Liver (tissue), 9 donors: ENCODE data around the gene SLC6A8. TPM values are rescaled to one million over a fixed set of nuclear protein-coding genes. Genes with fewer than 3 reads are reported as not detected.

Experiments used
- DNase-seq: peaks from one replicate; pipeline ENCODE4 v3.0.0-alpha.2; 2017; ENCODE audit warnings: low spot score
- H3K27ac ChIP-seq, 2 donors: one replicate each; pipeline ENCODE4 v1.7.0; 2013; ENCODE audit warnings: inconsistent platforms in 2 of 2, low read length in 2 of 2, control low read depth in 1 of 2, low read depth in 1 of 2, mild to moderate bottlenecking in 1 of 2
- H3K27me3 ChIP-seq, 4 donors: one replicate each; pipeline versions ENCODE4 v1.6.1 to v1.7.0; 2013; ENCODE audit warnings: low read length in 3 of 4, inconsistent platforms in 1 of 4, mild to moderate bottlenecking in 1 of 4, moderate library complexity in 1 of 4; ENCODE audit not compliant: control insufficient read depth in 4 of 4, insufficient read depth in 4 of 4
- H3K36me3 ChIP-seq, 4 donors: one replicate each; pipeline versions ENCODE4 v1.6.1 to v1.7.0; 2013; ENCODE audit warnings: low read length in 3 of 4, mild to moderate bottlenecking in 3 of 4, low read depth in 1 of 4, moderate library complexity in 1 of 4; ENCODE audit not compliant: control insufficient read depth in 4 of 4, insufficient read depth in 3 of 4
- H3K4me1 ChIP-seq, 4 donors: one replicate each; pipeline versions ENCODE4 v1.6.1 to v1.7.0; 2013; ENCODE audit warnings: low read length in 3 of 4, mild to moderate bottlenecking in 3 of 4, moderate library complexity in 1 of 4; ENCODE audit not compliant: control insufficient read depth in 4 of 4, insufficient read depth in 4 of 4
- H3K4me3 ChIP-seq, 3 donors: one replicate each; pipeline versions ENCODE4 v1.6.1 to v1.7.0; 2013; ENCODE audit warnings: low read length in 3 of 3, control low read depth in 1 of 3, low read depth in 1 of 3, mild to moderate bottlenecking in 1 of 3
- H3K9ac ChIP-seq, 2 donors: one replicate each; pipeline ENCODE4 v1.7.0; 2013; ENCODE audit warnings: low read length in 2 of 2, mild to moderate bottlenecking in 2 of 2, moderate library complexity in 2 of 2, control low read depth in 1 of 2, low read depth in 1 of 2
- H3K9me3 ChIP-seq, 4 donors: one replicate each; pipeline versions ENCODE4 v1.6.1 to v1.7.0; 2013; ENCODE audit warnings: low read length in 3 of 4; ENCODE audit not compliant: control insufficient read depth in 4 of 4
- EGR1 ChIP-seq, 2 donors: IDR thresholded peaks; 2 replicates each; pipeline ENCODE4 v1.6.1; 2016 to 2018; ENCODE audit warnings: antibody characterized with exemption in 2 of 2, low read depth in 2 of 2
- FOXA1 ChIP-seq: IDR thresholded peaks from 2 replicates; pipeline ENCODE4 v1.6.1; 2016; ENCODE audit warnings: antibody characterized with exemption
- FOXA2 ChIP-seq: IDR thresholded peaks from 2 replicates; pipeline ENCODE4 v1.6.1; 2016; ENCODE audit warnings: antibody characterized with exemption
- GABPA ChIP-seq, 2 donors: IDR thresholded peaks in 1 of 2; conservative IDR thresholded peaks in 1 of 2; 2 replicates each; pipeline ENCODE4 v1.6.1; 2016; ENCODE audit warnings: antibody characterized with exemption in 2 of 2, mild to moderate bottlenecking in 1 of 2, moderate library complexity in 1 of 2
- HNF4A ChIP-seq, 2 donors: conservative IDR thresholded peaks; 2 replicates each; pipeline ENCODE4 v1.6.1; 2016; ENCODE audit warnings: antibody characterized with exemption in 2 of 2, mild to moderate bottlenecking in 2 of 2
- HNF4G ChIP-seq: IDR thresholded peaks from 2 replicates; pipeline ENCODE4 v1.6.1; 2016; ENCODE audit warnings: antibody characterized with exemption
- JUND ChIP-seq, 2 donors: IDR thresholded peaks; 2 replicates each; pipeline ENCODE4 v1.6.1; 2016; ENCODE audit warnings: antibody characterized with exemption in 2 of 2
- NR2F2 ChIP-seq: IDR thresholded peaks from 2 replicates; pipeline ENCODE4 v1.6.1; 2016; ENCODE audit warnings: antibody characterized with exemption
- RAD21 ChIP-seq, 2 donors: IDR thresholded peaks; 2 replicates each; pipeline ENCODE4 v1.6.1; 2016; ENCODE audit warnings: antibody characterized with exemption in 2 of 2, mild to moderate bottlenecking in 2 of 2
- RXRA ChIP-seq, 2 donors: IDR thresholded peaks; 2 replicates each; pipeline ENCODE4 v1.6.1; 2017 to 2018; ENCODE audit warnings: antibody characterized with exemption in 2 of 2, mild to moderate bottlenecking in 1 of 2
- SP1 ChIP-seq: IDR thresholded peaks from 2 replicates; pipeline ENCODE4 v1.6.1; 2018; ENCODE audit warnings: antibody characterized with exemption, mild to moderate bottlenecking
- TAF1 ChIP-seq: conservative IDR thresholded peaks from 2 replicates; pipeline ENCODE4 v1.6.1; 2016; ENCODE audit warnings: antibody characterized with exemption, mild to moderate bottlenecking
- YY1 ChIP-seq: IDR thresholded peaks from 2 replicates; pipeline ENCODE4 v1.6.1; 2016; ENCODE audit warnings: antibody characterized with exemption, mild to moderate bottlenecking
- WGBS: extraction: QIAGEN DNeasy Blood & Tissue Kit; methylation state at CpG from one replicate; pipeline ENCODE4 v1.1.7; 2013; 5-methylcytosine and 5-hydroxymethylcytosine counted together
- polyA plus RNA-seq, 2 donors: library from polyadenylated mRNA; stranded (reverse) in 1 of 2; unstranded in 1 of 2; fragments of 200-250 nt in 1 of 2; fragments of >200 nt in 1 of 2; fragmentation: Nextera tagmentation in 1 of 2; extraction: Ambion mirVana in 1 of 2; gene quantifications; one replicate each; pipeline versions ENCODE4 v1.2.1 to v1.2.3, GENCODE V29; 2013 to 2015
- total RNA-seq, 2 donors: library from RNA; depleted of rRNA; stranded (reverse); fragments of >200 nt; gene quantifications; one replicate each; pipeline ENCODE4 v1.2.3, GENCODE V29; 2014
- TF ChIP-seq, protein P1 (sequence below): IDR thresholded peaks from 2 replicates; pipeline ENCODE4 v1.6.1; 2016; ENCODE audit warnings: antibody characterized with exemption, mild to moderate bottlenecking
- TF ChIP-seq, protein P2 (sequence below): fragments of 150-350 bp; IDR thresholded peaks from 2 replicates; pipeline ENCODE4 v1.5.1; 2017; ENCODE audit warnings: improper control_type of control experiment, low read depth, low read length; ENCODE audit not compliant: missing input control
- TF ChIP-seq, protein P3 (sequence below): IDR thresholded peaks from 2 replicates; pipeline ENCODE4 v1.6.1; 2016; ENCODE audit warnings: antibody characterized with exemption
- TF ChIP-seq, protein P4 (sequence below): IDR thresholded peaks from 2 replicates; pipeline ENCODE4 v1.6.1; 2016; ENCODE audit warnings: antibody characterized with exemption
- donor health status: healthy.
- donor health status: healthy.
- donor health status: healthy.
- donor health status: healthy.
- donor health status: healthy.

Gene SLC6A8
- total and polyA plus RNA-seq, 4 donors: 0.25 to 44.4 (median 1.4) TPM

DNA sequence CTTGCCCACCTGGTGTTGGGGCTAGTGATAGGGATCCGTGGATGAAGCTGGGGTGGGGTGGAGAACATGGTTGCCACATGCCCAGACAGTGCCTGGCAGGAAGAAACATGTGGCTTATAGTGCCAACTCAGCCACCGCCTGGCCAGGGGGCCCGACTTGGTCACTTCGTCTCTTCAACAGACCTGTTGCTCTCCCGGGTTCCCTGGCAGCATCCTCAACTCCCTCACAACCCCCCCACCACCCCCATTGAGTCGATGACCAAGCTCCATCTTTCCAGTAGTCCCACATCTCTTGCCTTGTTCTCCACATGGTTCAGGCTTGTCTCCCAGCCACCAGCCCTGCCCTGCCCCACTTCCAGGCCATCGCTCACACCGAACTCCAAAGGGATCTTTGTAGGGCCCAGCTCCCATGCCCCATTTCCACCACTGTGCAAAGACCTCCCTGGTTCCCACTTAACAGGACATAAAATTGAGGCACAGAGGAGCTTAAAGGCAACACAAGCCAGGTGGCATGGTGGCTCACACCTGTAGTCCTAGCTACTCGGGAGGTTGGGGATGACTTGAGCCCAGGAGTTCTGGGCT, 21.9 kb upstream of the SLC6A8 start:
- Histone ChIP-seq H3K9me3 (no peaks in the 10 kb centered on the region), H3K27ac (no peak overlapping the region), H3K4me1 (peaks cover 0 to 7% (median 1%) of the 10 kb centered on the region in 4 donors), H3K27me3 (peaks cover 0 to 3% (median 0%) of the 10 kb centered on the region in 4 donors), H3K9ac (no peak overlapping the region), H3K36me3 (no peaks in the 10 kb centered on the region), H3K4me3 (no peak overlapping the region)
- TF ChIP-seq FOXA2 (no peak), SP1 (no peak), YY1 (no peak), EGR1 (IDR thresholded peaks at IDR 0.05; ENCODE audit: low read depth in 2 of 2) (no peak), RAD21 (IDR thresholded peaks at IDR 0.05) (no peak), HNF4A (conservative IDR thresholded peaks at IDR 0.05) (no peak), FOXA1 (no peak), NR2F2 (no peak), GABPA (IDR thresholded peaks at IDR 0.05 in 1 of 2, conservative IDR thresholded peaks at IDR 0.05 in 1 of 2) (no peak), TAF1 (no peak), JUND (IDR thresholded peaks at IDR 0.05) (no peak), HNF4G (no peak), RXRA (IDR thresholded peaks at IDR 0.05) (no peak)
- TF ChIP-seq, protein P1, sequence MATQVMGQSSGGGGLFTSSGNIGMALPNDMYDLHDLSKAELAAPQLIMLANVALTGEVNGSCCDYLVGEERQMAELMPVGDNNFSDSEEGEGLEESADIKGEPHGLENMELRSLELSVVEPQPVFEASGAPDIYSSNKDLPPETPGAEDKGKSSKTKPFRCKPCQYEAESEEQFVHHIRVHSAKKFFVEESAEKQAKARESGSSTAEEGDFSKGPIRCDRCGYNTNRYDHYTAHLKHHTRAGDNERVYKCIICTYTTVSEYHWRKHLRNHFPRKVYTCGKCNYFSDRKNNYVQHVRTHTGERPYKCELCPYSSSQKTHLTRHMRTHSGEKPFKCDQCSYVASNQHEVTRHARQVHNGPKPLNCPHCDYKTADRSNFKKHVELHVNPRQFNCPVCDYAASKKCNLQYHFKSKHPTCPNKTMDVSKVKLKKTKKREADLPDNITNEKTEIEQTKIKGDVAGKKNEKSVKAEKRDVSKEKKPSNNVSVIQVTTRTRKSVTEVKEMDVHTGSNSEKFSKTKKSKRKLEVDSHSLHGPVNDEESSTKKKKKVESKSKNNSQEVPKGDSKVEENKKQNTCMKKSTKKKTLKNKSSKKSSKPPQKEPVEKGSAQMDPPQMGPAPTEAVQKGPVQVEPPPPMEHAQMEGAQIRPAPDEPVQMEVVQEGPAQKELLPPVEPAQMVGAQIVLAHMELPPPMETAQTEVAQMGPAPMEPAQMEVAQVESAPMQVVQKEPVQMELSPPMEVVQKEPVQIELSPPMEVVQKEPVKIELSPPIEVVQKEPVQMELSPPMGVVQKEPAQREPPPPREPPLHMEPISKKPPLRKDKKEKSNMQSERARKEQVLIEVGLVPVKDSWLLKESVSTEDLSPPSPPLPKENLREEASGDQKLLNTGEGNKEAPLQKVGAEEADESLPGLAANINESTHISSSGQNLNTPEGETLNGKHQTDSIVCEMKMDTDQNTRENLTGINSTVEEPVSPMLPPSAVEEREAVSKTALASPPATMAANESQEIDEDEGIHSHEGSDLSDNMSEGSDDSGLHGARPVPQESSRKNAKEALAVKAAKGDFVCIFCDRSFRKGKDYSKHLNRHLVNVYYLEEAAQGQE: no peak
- TF ChIP-seq, protein P2, sequence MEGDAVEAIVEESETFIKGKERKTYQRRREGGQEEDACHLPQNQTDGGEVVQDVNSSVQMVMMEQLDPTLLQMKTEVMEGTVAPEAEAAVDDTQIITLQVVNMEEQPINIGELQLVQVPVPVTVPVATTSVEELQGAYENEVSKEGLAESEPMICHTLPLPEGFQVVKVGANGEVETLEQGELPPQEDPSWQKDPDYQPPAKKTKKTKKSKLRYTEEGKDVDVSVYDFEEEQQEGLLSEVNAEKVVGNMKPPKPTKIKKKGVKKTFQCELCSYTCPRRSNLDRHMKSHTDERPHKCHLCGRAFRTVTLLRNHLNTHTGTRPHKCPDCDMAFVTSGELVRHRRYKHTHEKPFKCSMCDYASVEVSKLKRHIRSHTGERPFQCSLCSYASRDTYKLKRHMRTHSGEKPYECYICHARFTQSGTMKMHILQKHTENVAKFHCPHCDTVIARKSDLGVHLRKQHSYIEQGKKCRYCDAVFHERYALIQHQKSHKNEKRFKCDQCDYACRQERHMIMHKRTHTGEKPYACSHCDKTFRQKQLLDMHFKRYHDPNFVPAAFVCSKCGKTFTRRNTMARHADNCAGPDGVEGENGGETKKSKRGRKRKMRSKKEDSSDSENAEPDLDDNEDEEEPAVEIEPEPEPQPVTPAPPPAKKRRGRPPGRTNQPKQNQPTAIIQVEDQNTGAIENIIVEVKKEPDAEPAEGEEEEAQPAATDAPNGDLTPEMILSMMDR: no peak
- TF ChIP-seq, protein P3, sequence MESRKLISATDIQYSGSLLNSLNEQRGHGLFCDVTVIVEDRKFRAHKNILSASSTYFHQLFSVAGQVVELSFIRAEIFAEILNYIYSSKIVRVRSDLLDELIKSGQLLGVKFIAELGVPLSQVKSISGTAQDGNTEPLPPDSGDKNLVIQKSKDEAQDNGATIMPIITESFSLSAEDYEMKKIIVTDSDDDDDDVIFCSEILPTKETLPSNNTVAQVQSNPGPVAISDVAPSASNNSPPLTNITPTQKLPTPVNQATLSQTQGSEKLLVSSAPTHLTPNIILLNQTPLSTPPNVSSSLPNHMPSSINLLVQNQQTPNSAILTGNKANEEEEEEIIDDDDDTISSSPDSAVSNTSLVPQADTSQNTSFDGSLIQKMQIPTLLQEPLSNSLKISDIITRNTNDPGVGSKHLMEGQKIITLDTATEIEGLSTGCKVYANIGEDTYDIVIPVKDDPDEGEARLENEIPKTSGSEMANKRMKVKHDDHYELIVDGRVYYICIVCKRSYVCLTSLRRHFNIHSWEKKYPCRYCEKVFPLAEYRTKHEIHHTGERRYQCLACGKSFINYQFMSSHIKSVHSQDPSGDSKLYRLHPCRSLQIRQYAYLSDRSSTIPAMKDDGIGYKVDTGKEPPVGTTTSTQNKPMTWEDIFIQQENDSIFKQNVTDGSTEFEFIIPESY: no peak
- TF ChIP-seq, protein P4, sequence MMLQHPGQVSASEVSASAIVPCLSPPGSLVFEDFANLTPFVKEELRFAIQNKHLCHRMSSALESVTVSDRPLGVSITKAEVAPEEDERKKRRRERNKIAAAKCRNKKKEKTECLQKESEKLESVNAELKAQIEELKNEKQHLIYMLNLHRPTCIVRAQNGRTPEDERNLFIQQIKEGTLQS: no peak
- WGBS: 77% methylated on average over 9 of the region's 9 CpGs
- no peak for DNase-seq
